Subcutaneous abdominal adipose tissue (tissue), 5 donors: Measurements from ENCODE around the gene TAS2R38.

Experiments
- H3K27ac ChIP-seq: one replicate; pipeline ENCODE4 v1.7.0; 2013; ENCODE audit warnings: low read depth, mild to moderate bottlenecking, inconsistent platforms, low read length, moderate library complexity
- H3K27me3 ChIP-seq, 5 donors: one replicate each; pipeline ENCODE4 v1.7.0; 2013; ENCODE audit warnings: low read length in 5 of 5, inconsistent platforms in 1 of 5; ENCODE audit not compliant: control insufficient read depth in 5 of 5, insufficient read depth in 4 of 5
- H3K36me3 ChIP-seq, 5 donors: one replicate each; pipeline ENCODE4 v1.7.0; 2013; ENCODE audit warnings: low read length in 5 of 5; ENCODE audit not compliant: control insufficient read depth in 5 of 5, insufficient read depth in 5 of 5
- H3K4me1 ChIP-seq, 5 donors: one replicate each; pipeline ENCODE4 v1.7.0; 2013; ENCODE audit warnings: low read length in 5 of 5, mild to moderate bottlenecking in 3 of 5, moderate library complexity in 1 of 5; ENCODE audit not compliant: control insufficient read depth in 5 of 5, insufficient read depth in 5 of 5
- H3K4me3 ChIP-seq, 5 donors: one replicate each; pipeline ENCODE4 v1.7.0; 2013; ENCODE audit warnings: low read length in 5 of 5, low read depth in 1 of 5
- H3K9ac ChIP-seq, 5 donors: one replicate each; pipeline ENCODE4 v1.7.0; 2013; ENCODE audit warnings: low read length in 5 of 5, mild to moderate bottlenecking in 4 of 5, moderate library complexity in 3 of 5
- H3K9me3 ChIP-seq, 5 donors: one replicate each; pipeline ENCODE4 v1.7.0; 2013; ENCODE audit warnings: low read length in 5 of 5; ENCODE audit not compliant: control insufficient read depth in 5 of 5
- donor health status: healthy.
- donor health status: healthy.
- donor health status: healthy.
- donor health status: healthy.
- donor health status: healthy.

TAS2R38 gene

GRCh38 chr7:141949451-141949850, 24.1 kb downstream of the TAS2R38 start:
- Histone ChIP-seq H3K4me1 (no peaks in the 10 kb centered on the region), H3K27me3 (no peaks in the 10 kb centered on the region), H3K36me3 (no peaks in the 10 kb centered on the region), H3K27ac (no peak overlapping the region), H3K9me3 (no peaks in the 10 kb centered on the region), H3K4me3 (no peak overlapping the region), H3K9ac (no peak overlapping the region)

- Histone ChIP-seq H3K36me3 (no peaks in the 10 kb centered on the region), H3K27me3 (no peaks in the 10 kb centered on the region), H3K4me3 (no peak overlapping the region), H3K27ac (no peak overlapping the region), H3K9me3 (no peaks in the 10 kb centered on the region), H3K9ac (no peak overlapping the region), H3K4me1 (no peaks in the 10 kb centered on the region)
Measured at GRCh38 chr7:141949021-141949420, 24.6 kb downstream of the TAS2R38 start.

- no peak within 1 kb of the TSS for H3K4me3 ChIP-seq
- H3K9me3 ChIP-seq: peaks cover 0 to 4% (median 0%) of the 10 kb centered on the region in 5 donors
- no peaks in the 10 kb centered on the region for H3K27me3 ChIP-seq
- H3K4me1 ChIP-seq: no peaks in the 10 kb centered on the region
- no peak within 1 kb of the TSS for H3K9ac ChIP-seq
- no peak within 1 kb of the TSS for H3K27ac ChIP-seq
- no peaks in the 10 kb centered on the region for H3K36me3 ChIP-seq
Measured at GRCh38 chr7:141946796-141947195, 26.8 kb downstream of the TAS2R38 start, which contains the start of gene CLEC5A. TSS of gene CLEC5A (minus strand) at chr7:141946974. CDS start at chr7:141946292, 682 bp downstream.

GRCh38 chr7:141945356-141945755, 28.2 kb downstream of the TAS2R38 start:
- Histone ChIP-seq H3K27me3 (no peaks in the 10 kb centered on the region), H3K4me3 (no peak overlapping the region), H3K9me3 (peaks cover 0 to 14% (median 6%) of the 10 kb centered on the region in 5 donors), H3K36me3 (no peaks in the 10 kb centered on the region), H3K9ac (no peak overlapping the region), H3K27ac (no peak overlapping the region), H3K4me1 (no peaks in the 10 kb centered on the region)

GRCh38 chr7:141944811-141945210, 28.8 kb downstream of the TAS2R38 start:
- no peak overlapping the region for H3K27ac ChIP-seq
- H3K4me3 ChIP-seq: no peak overlapping the region
- H3K36me3 ChIP-seq: no peaks in the 10 kb centered on the region
- H3K9ac ChIP-seq: no peak overlapping the region
- no peaks in the 10 kb centered on the region for H3K4me1 ChIP-seq
- no peaks in the 10 kb centered on the region for H3K27me3 ChIP-seq
- H3K9me3 ChIP-seq: peaks cover 0 to 14% (median 6%) of the 10 kb centered on the region in 5 donors

GRCh38 chr7:141943846-141944245, 29.7 kb downstream of the TAS2R38 start:
- Histone ChIP-seq H3K4me3 (no peak overlapping the region), H3K36me3 (no peaks in the 10 kb centered on the region), H3K27me3 (no peaks in the 10 kb centered on the region), H3K4me1 (no peaks in the 10 kb centered on the region), H3K9ac (no peak overlapping the region), H3K9me3 (peaks cover 0 to 15% (median 6%) of the 10 kb centered on the region in 5 donors), H3K27ac (no peak overlapping the region)

GRCh38 chr7:141941075-141941474, 32.5 kb downstream of the TAS2R38 start:
- peaks cover 0 to 19% (median 12%) of the 10 kb centered on the region in 5 donors for H3K9me3 ChIP-seq
- no peak overlapping the region for H3K4me3 ChIP-seq

GRCh38 chr7:141930211-141930610, 43.4 kb downstream of the TAS2R38 start:
- Histone ChIP-seq H3K27me3 (no peaks in the 10 kb centered on the region), H3K4me3 (no peak overlapping the region), H3K9ac (no peak overlapping the region), H3K36me3 (no peaks in the 10 kb centered on the region), H3K9me3 (peaks cover 0 to 3% (median 2%) of the 10 kb centered on the region in 5 donors), H3K4me1 (no peaks in the 10 kb centered on the region), H3K27ac (no peak overlapping the region)

More at GRCh38 chr7:141941075-141941474, 32.5 kb downstream of the TAS2R38 start:
- H3K36me3 ChIP-seq: no peaks in the 10 kb centered on the region
- H3K9ac ChIP-seq: no peak overlapping the region
- no peaks in the 10 kb centered on the region for H3K27me3 ChIP-seq
- no peak overlapping the region for H3K27ac ChIP-seq
- H3K4me1 ChIP-seq: no peaks in the 10 kb centered on the region

GRCh38 chr7:141928845-141929195, 44.8 kb downstream of the TAS2R38 start:
- no peaks in the 10 kb centered on the region for H3K36me3 ChIP-seq
- no peak overlapping the region for H3K9ac ChIP-seq
- no peak overlapping the region for H3K27ac ChIP-seq
- H3K4me1 ChIP-seq: no peaks in the 10 kb centered on the region
- H3K4me3 ChIP-seq: no peak overlapping the region
- H3K9me3 ChIP-seq: peaks cover 0 to 3% (median 2%) of the 10 kb centered on the region in 5 donors
- H3K27me3 ChIP-seq: no peaks in the 10 kb centered on the region

GRCh38 chr7:141928146-141928844, 45.3 kb downstream of the TAS2R38 start:
- Histone ChIP-seq H3K4me3 (no peak overlapping the region), H3K27ac (no peak overlapping the region), H3K9me3 (peaks cover 0 to 3% (median 0%) of the 10 kb centered on the region in 5 donors), H3K9ac (no peak overlapping the region), H3K27me3 (no peaks in the 10 kb centered on the region), H3K36me3 (no peaks in the 10 kb centered on the region), H3K4me1 (no peaks in the 10 kb centered on the region)
